Activated CD8-positive, alpha-beta T cell treated with anti-CD3 and anti-CD28 coated beads, Interleukin-2, amount 10 ng/mL, durations not matched to agents 7 days and 5 days (primary cell): ENCODE measurements around the gene ASCC3. TPM values are rescaled to one million over a fixed set of nuclear protein-coding genes. Genes with fewer than 3 reads are reported as not detected.
"Not testable (repeated sequence)": the region's sequence is repeated elsewhere in the genome, so short reads cannot be mapped to it uniquely, and the experiment has no call there.

ENCODE experiments used
- ATAC-seq: fragments of 150-1000 bp; cut with Tn5 transposase; one replicate; pipeline ENCODE4 v1.10.0; 2021; ENCODE audit warnings: moderate library complexity
- CTCF ChIA-PET: fragments of 350-600 bp; sonication (Branson Sonifier 250); formaldehyde crosslinking; loops from one replicate; lab custom pipeline; 2021; ENCODE audit warnings: antibody characterized with exemption; lab: Charles Lee
- POLR2A ChIA-PET: fragments of 350-600 bp; sonication (Branson Sonifier 250); formaldehyde crosslinking; loops from one replicate; lab custom pipeline; 2021; ENCODE audit warnings: antibody characterized with exemption; lab: Charles Lee
- DNase-seq: peaks from one replicate; pipeline ENCODE4 v3.0.0-alpha.2; 2020
- H3K27ac Mint-ChIP-seq: one replicate; pipeline ENCODE4 v1.8.0; 2021; ENCODE audit warnings: mild to moderate bottlenecking, mixed read lengths
- H3K27me3 Mint-ChIP-seq: one replicate; pipeline ENCODE4 v1.8.0; 2021; ENCODE audit warnings: low read depth, mixed read lengths
- H3K36me3 Mint-ChIP-seq: one replicate; pipeline ENCODE4 v1.8.0; 2021; ENCODE audit warnings: low read depth, mixed read lengths
- H3K4me1 Mint-ChIP-seq: one replicate; pipeline ENCODE4 v1.8.0; 2021; ENCODE audit warnings: low read depth, mixed read lengths
- H3K4me3 Mint-ChIP-seq: one replicate; pipeline ENCODE4 v1.8.0; 2021; ENCODE audit warnings: mild to moderate bottlenecking, mixed read lengths
- H3K9me3 Mint-ChIP-seq: one replicate; pipeline ENCODE4 v1.8.0; 2022; ENCODE audit warnings: mixed read lengths; ENCODE audit not compliant: insufficient read depth
- total RNA-seq, 2 experiments: library from RNA; stranded (reverse); gene quantifications; one replicate each; pipeline ENCODE4 v1.2.3, GENCODE V29; 2021

The ASCC3 gene
- total RNA-seq, 2 experiments from 2014 or later = 61.8 to 66.1 TPM

GRCh38 chr6:100839419-100839818, 41.7 kb downstream of the ASCC3 start:
- POLR2A ChIA-PET = no interaction called here
- CTCF ChIA-PET = interaction anchor here (1.0 kb wide), 2 partner anchors 10 to 43 kb away, joined by 3 read pairs; no protein-coding TSS in a partner anchor
- Mint-ChIP-seq H3K4me3 (no peak overlapping the region), H3K9me3 (peaks cover 4% of the 10 kb centered on the region), H3K27ac (no peak overlapping the region), H3K4me1 (no peaks in the 10 kb centered on the region), H3K36me3 (peaks cover 38% of the 10 kb centered on the region), H3K27me3 (no peaks in the 10 kb centered on the region)
- ATAC-seq (no peak), DNase-seq (no peak)

DNA sequence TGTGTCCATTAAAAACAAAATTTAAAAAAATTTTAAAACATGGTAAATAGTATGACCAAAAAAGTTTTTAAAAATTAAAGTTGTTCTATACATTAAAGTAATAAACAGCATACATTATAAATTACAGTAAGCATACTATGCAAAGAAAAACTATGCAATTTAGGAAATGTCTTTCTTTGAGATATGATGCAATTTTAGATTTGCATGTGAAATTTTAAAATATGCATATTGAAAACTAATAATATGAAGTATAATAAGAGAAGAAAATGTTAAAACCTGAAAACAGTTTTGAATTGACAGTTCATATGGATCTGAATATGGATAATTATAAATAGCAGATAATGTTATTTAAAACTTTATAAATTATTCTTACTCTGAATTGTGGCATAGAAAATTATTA, 43.1 kb downstream of the ASCC3 start:
- H3K9me3 Mint-ChIP-seq = peaks cover 4% of the 10 kb centered on the region
- H3K36me3 Mint-ChIP-seq = peaks cover 36% of the 10 kb centered on the region
- ATAC-seq = no peak
- H3K4me1 Mint-ChIP-seq = no peaks in the 10 kb centered on the region
- DNase-seq = no peak
- H3K27me3 Mint-ChIP-seq = no peaks in the 10 kb centered on the region
- ChIA-PET CTCF (no interaction called here), POLR2A (no interaction called here)
- H3K27ac Mint-ChIP-seq = no peak overlapping the region
- no peak overlapping the region for H3K4me3 Mint-ChIP-seq

DNA sequence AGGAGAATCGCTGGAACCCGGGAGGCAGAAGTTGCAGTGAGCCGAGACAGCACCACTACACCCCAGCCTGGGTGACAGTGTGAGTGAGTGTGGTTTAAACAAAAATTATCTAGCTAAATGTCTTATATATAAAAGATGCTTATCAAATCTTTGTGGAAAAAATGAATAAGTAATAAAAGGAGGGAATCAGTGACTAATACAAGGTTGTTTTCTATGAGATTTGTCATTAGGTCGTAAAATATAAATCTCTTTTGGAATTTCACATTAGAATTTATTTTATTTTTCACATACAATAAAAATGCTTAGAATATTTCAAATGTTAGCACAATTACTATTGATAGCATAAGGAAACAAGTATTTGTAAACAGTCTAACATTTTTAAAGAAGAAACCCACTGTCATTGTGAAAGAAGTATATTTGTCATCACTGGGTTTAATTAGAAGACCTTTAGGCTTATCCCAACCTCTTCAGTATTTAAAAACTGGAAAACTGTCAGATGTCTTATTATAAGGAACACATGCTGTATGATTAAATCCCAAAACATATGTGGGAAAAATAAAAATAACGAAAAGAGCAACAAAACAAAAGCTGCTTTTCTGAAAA, 47.1 kb downstream of the ASCC3 start:
- H3K9me3 Mint-ChIP-seq = peaks cover 4% of the 10 kb centered on the region
- ATAC-seq (no peak), DNase-seq (no peak)
- peaks cover 30% of the 10 kb centered on the region for H3K36me3 Mint-ChIP-seq
- CTCF ChIA-PET = no interaction called here
- H3K4me3 Mint-ChIP-seq = no peak overlapping the region
- POLR2A ChIA-PET = no interaction called here
- no peaks in the 10 kb centered on the region for H3K4me1 Mint-ChIP-seq
- no peak overlapping the region for H3K27ac Mint-ChIP-seq
- no peaks in the 10 kb centered on the region for H3K27me3 Mint-ChIP-seq

GRCh38 chr6:100829077-100829595, 52.0 kb downstream of the ASCC3 start:
- H3K27me3 Mint-ChIP-seq, ATAC-seq, POLR2A ChIA-PET, CTCF ChIA-PET, DNase-seq, H3K4me3 Mint-ChIP-seq, H3K9me3 Mint-ChIP-seq, H3K4me1 Mint-ChIP-seq, H3K27ac Mint-ChIP-seq: not testable (repeated sequence)
- peaks cover 28% of the 10 kb centered on the region for H3K36me3 Mint-ChIP-seq

- peaks cover 34% of the 10 kb centered on the region for H3K36me3 Mint-ChIP-seq
These were observed 58.1 kb downstream of the ASCC3 start for GRCh38 chr6:100823041-100823440.

GRCh38 chr6:100818066-100818465, 63.1 kb downstream of the ASCC3 start:
- H3K4me1 Mint-ChIP-seq = no peaks in the 10 kb centered on the region
- no peak for ATAC-seq
- peaks cover 61% of the 10 kb centered on the region for H3K36me3 Mint-ChIP-seq
- H3K27ac Mint-ChIP-seq = no peak overlapping the region
- ChIA-PET POLR2A (no interaction called here), CTCF (no interaction called here)
- peaks cover 13% of the 10 kb centered on the region for H3K9me3 Mint-ChIP-seq
- H3K4me3 Mint-ChIP-seq = no peak overlapping the region
- H3K27me3 Mint-ChIP-seq = no peaks in the 10 kb centered on the region
- DNase-seq = no peak

More at GRCh38 chr6:100823041-100823440, 58.1 kb downstream of the ASCC3 start:
- Mint-ChIP-seq H3K27ac (peak overlapping the region; percentile 22), H3K9me3 (no peaks in the 10 kb centered on the region), H3K4me3 (no peak overlapping the region), H3K27me3 (no peaks in the 10 kb centered on the region), H3K4me1 (no peaks in the 10 kb centered on the region)
- no peak for ATAC-seq
- ChIA-PET POLR2A (no interaction called here), CTCF (no interaction called here)
- no peak for DNase-seq

- H3K27ac Mint-ChIP-seq = no peak overlapping the region
These were observed 71.1 kb downstream of the ASCC3 start for GRCh38 chr6:100810015-100810414.

GRCh38 chr6:100809346-100809745, 71.8 kb downstream of the ASCC3 start:
- DNase-seq (no peak), ATAC-seq (no peak)
- peaks cover 27% of the 10 kb centered on the region for H3K36me3 Mint-ChIP-seq
- ChIA-PET POLR2A (interaction anchor here (0.6 kb wide), 1 partner anchor 278 kb away, joined by 7 read pairs; no protein-coding TSS in a partner anchor), CTCF (no interaction called here)
- H3K27me3 Mint-ChIP-seq = no peaks in the 10 kb centered on the region
- H3K9me3 Mint-ChIP-seq = no peaks in the 10 kb centered on the region
- no peaks in the 10 kb centered on the region for H3K4me1 Mint-ChIP-seq
- no peak overlapping the region for H3K27ac Mint-ChIP-seq
- no peak overlapping the region for H3K4me3 Mint-ChIP-seq

More at GRCh38 chr6:100810015-100810414, 71.1 kb downstream of the ASCC3 start:
- ATAC-seq = no peak
- Mint-ChIP-seq H3K27me3 (no peaks in the 10 kb centered on the region), H3K36me3 (peaks cover 24% of the 10 kb centered on the region), H3K4me3 (no peak overlapping the region), H3K4me1 (no peaks in the 10 kb centered on the region), H3K9me3 (peaks cover 2% of the 10 kb centered on the region)
- ChIA-PET POLR2A (no interaction called here), CTCF (no interaction called here)
- DNase-seq = no peak

DNA sequence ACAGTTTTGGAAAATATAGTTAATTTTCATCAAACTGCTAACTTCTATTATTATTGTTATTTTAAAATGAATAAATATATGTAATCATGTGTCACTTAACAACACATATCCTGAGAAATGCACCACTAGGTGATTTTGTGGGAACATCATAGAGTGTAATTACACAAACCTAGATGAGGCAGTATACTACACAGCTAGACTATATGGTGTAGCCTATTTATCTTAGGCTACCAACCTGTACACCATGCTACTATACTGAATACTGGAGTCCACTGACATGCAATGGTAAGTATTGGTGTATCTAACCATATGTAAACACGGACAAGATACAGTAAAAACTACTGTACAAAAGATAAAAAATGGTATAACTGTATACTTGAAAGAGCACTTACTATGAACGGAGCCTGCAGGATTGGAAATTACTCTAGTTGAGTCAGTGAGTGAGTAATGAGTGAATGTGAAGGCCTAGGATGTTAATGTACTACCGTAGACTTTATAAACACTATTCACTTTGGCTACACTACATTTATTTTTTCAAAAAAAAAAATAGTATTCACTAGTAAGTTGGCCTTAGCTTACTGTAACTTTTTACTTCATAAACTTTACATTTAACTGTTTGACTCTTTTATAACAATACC, 72.4 kb downstream of the ASCC3 start:
- ChIA-PET POLR2A (interaction anchor here (0.6 kb wide), 1 partner anchor 277 kb away, joined by 7 read pairs; no protein-coding TSS in a partner anchor), CTCF (no interaction called here)
- H3K27ac Mint-ChIP-seq = no peak overlapping the region
- H3K4me3 Mint-ChIP-seq = no peak overlapping the region
- H3K4me1 Mint-ChIP-seq = no peaks in the 10 kb centered on the region
- H3K27me3 Mint-ChIP-seq = no peaks in the 10 kb centered on the region
- ATAC-seq (no peak), DNase-seq (no peak)
- no peaks in the 10 kb centered on the region for H3K9me3 Mint-ChIP-seq
- H3K36me3 Mint-ChIP-seq = peaks cover 23% of the 10 kb centered on the region

- no peaks in the 10 kb centered on the region for H3K9me3 Mint-ChIP-seq
- ChIA-PET POLR2A (no interaction called here), CTCF (no interaction called here)
- no peak for DNase-seq
- no peaks in the 10 kb centered on the region for H3K4me1 Mint-ChIP-seq
- no peaks in the 10 kb centered on the region for H3K27me3 Mint-ChIP-seq
- H3K36me3 Mint-ChIP-seq = peaks cover 24% of the 10 kb centered on the region
- H3K27ac Mint-ChIP-seq = no peak overlapping the region
- no peak overlapping the region for H3K4me3 Mint-ChIP-seq
- no peak for ATAC-seq
These were observed 74.8 kb downstream of the ASCC3 start for GRCh38 chr6:100806296-100806695.

DNA sequence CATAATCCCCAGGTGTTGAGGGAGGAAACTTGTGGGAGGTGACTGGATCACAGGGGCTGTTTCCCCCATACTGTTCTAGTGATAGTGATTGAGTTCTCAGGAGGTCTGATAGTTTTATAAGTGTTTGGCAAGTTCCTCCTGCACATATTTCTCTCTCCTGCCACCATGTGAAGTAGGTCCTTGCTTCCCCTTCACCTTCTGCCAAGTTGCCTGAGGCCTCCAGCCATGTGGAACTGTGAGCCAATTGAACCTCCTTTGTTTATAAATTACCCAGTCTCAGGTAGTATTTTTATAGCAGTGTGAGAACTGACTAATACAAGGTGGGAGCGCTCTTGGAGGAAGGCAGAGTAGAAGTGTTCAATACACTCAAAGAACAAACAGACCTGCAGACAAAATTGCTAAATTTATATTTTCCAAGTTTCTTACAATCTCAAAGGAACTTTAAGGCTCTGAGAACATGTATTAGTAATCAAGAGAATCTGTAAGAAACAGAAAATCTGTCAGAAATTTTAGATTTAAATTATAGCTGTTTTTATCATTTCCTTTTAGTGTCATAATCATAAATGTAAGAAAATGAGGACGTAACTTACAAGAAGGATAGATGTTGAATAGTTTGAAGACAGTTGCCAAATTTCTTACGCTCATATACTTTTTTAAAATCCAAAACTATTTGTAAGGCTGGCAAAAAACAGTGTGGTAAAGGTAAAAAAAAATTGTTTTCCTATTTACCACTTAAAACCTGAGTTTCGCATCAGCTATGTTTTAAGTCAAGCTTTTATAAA, 77.7 kb downstream of the ASCC3 start:
- H3K4me3 Mint-ChIP-seq = no peak overlapping the region
- CTCF ChIA-PET = no interaction called here
- H3K4me1 Mint-ChIP-seq = no peaks in the 10 kb centered on the region
- no peaks in the 10 kb centered on the region for H3K9me3 Mint-ChIP-seq
- no peak overlapping the region for H3K27ac Mint-ChIP-seq
- DNase-seq = no peak
- peaks cover 30% of the 10 kb centered on the region for H3K36me3 Mint-ChIP-seq
- no peak for ATAC-seq
- POLR2A ChIA-PET = no interaction called here
- H3K27me3 Mint-ChIP-seq = no peaks in the 10 kb centered on the region

- Mint-ChIP-seq H3K36me3 (peaks cover 36% of the 10 kb centered on the region), H3K4me1 (no peaks in the 10 kb centered on the region), H3K4me3 (no peak overlapping the region), H3K27ac (no peak overlapping the region), H3K9me3 (no peaks in the 10 kb centered on the region), H3K27me3 (no peaks in the 10 kb centered on the region)
- CTCF ChIA-PET = no interaction called here
- no peak for DNase-seq
- POLR2A ChIA-PET = no interaction called here
- ATAC-seq = no peak
These were observed 80.1 kb downstream of the ASCC3 start for GRCh38 chr6:100801036-100801435.
